ENCODE results near the gene MYL3.

Gene MYL3

GRCh38 chr3:46854555-46854991 lies 8.7 kb downstream of the MYL3 start:
- DNase-seq, result no peak
- no peaks in the 10 kb centered on the region for H3K9me3 ChIP-seq (replicated peaks; ENCODE audit: insufficient read depth, low read length)
- no peaks in the 10 kb centered on the region for H3K79me2 ChIP-seq (ENCODE audit: low read length)
- H3K36me3 ChIP-seq (replicated peaks; ENCODE audit: insufficient read depth, low read length), result no peaks in the 10 kb centered on the region
- H3K27ac ChIP-seq (ENCODE audit: low read length), result no peak overlapping the region
- no peak overlapping the region for H3K4me2 ChIP-seq (ENCODE audit: low read depth, low read length)
- H3K9me2 ChIP-seq (replicated peaks; ENCODE audit: insufficient read depth, low read length), result no peaks in the 10 kb centered on the region
- H3K4me3 ChIP-seq (ENCODE audit: low read length), result no peak overlapping the region
- H3K27me3 ChIP-seq (replicated peaks; ENCODE audit: insufficient read depth, low read length), result no peaks in the 10 kb centered on the region; the same call in none of the 2 replicates
- no peaks in the 10 kb centered on the region for H3F3A ChIP-seq (ENCODE audit: insufficient read depth, low read length)
- H3K4me1 ChIP-seq (ENCODE audit: low read length), result no peaks in the 10 kb centered on the region
- H3K9ac ChIP-seq (ENCODE audit: low read length), result no peak overlapping the region
- TF ChIP-seq EZH2phosphoT487 (IDR thresholded peaks at IDR 0.05; ENCODE audit: low read length) (no peak), EZH2 (optimal IDR thresholded peaks at IDR 0.05; ENCODE audit: low read depth, low read length) (no peak)
- no peak overlapping the region for H2AFZ ChIP-seq (ENCODE audit: low read length)
- no peaks in the 10 kb centered on the region for H4K20me1 ChIP-seq (ENCODE audit: insufficient read depth, low read length)

- Histone ChIP-seq H3K27me3 (replicated peaks; ENCODE audit: insufficient read depth, low read length) (no peaks in the 10 kb centered on the region; the same call in none of the 2 replicates), H3K9ac (ENCODE audit: low read length) (no peak overlapping the region), H3K9me2 (replicated peaks; ENCODE audit: insufficient read depth, low read length) (no peaks in the 10 kb centered on the region), H3K4me1 (ENCODE audit: low read length) (no peaks in the 10 kb centered on the region), H3F3A (ENCODE audit: insufficient read depth, low read length) (no peaks in the 10 kb centered on the region), H3K4me3 (ENCODE audit: low read length) (no peak overlapping the region), H3K4me2 (ENCODE audit: low read depth, low read length) (no peak overlapping the region), H3K79me2 (ENCODE audit: low read length) (no peaks in the 10 kb centered on the region), H3K9me3 (replicated peaks; ENCODE audit: insufficient read depth, low read length) (no peaks in the 10 kb centered on the region), H3K27ac (ENCODE audit: low read length) (no peak overlapping the region), H3K36me3 (replicated peaks; ENCODE audit: insufficient read depth, low read length) (no peaks in the 10 kb centered on the region), H4K20me1 (ENCODE audit: insufficient read depth, low read length) (no peaks in the 10 kb centered on the region), H2AFZ (ENCODE audit: low read length) (no peak overlapping the region)
- DNase-seq, result no peak
- TF ChIP-seq EZH2phosphoT487 (IDR thresholded peaks at IDR 0.05; ENCODE audit: low read length) (no peak), EZH2 (optimal IDR thresholded peaks at IDR 0.05; ENCODE audit: low read depth, low read length) (no peak), CTCF (IDR thresholded peaks at IDR 0.05; ENCODE audit: low read length) (no peak)
These were observed 9.5 kb downstream of the MYL3 start for GRCh38 chr3:46853441-46854415.

GRCh38 chr3:46852839-46853355 lies 10.3 kb downstream of the MYL3 start:
- Histone ChIP-seq H3K4me1 (ENCODE audit: low read length) (no peaks in the 10 kb centered on the region), H4K20me1 (ENCODE audit: insufficient read depth, low read length) (no peaks in the 10 kb centered on the region), H3K79me2 (ENCODE audit: low read length) (no peaks in the 10 kb centered on the region), H3K4me3 (ENCODE audit: low read length) (no peak overlapping the region), H3K27ac (ENCODE audit: low read length) (no peak overlapping the region), H3K9me3 (replicated peaks; ENCODE audit: insufficient read depth, low read length) (no peaks in the 10 kb centered on the region), H3K4me2 (ENCODE audit: low read depth, low read length) (no peak overlapping the region), H3K9ac (ENCODE audit: low read length) (no peak overlapping the region), H2AFZ (ENCODE audit: low read length) (no peak overlapping the region), H3K9me2 (replicated peaks; ENCODE audit: insufficient read depth, low read length) (no peaks in the 10 kb centered on the region), H3K27me3 (replicated peaks; ENCODE audit: insufficient read depth, low read length) (no peaks in the 10 kb centered on the region; the same call in 1 of the 2 replicates), H3K36me3 (replicated peaks; ENCODE audit: insufficient read depth, low read length) (no peaks in the 10 kb centered on the region), H3F3A (ENCODE audit: insufficient read depth, low read length) (no peaks in the 10 kb centered on the region)
- TF ChIP-seq EZH2phosphoT487 (IDR thresholded peaks at IDR 0.05; ENCODE audit: low read length) (no peak), CTCF (IDR thresholded peaks at IDR 0.05; ENCODE audit: low read length) (no peak), EZH2 (optimal IDR thresholded peaks at IDR 0.05; ENCODE audit: low read depth, low read length) (no peak)
- no peak for DNase-seq
